ENCODE results near the gene HDGFL1. TPM values are rescaled to one million over a fixed set of nuclear protein-coding genes. Genes with fewer than 3 reads are reported as not detected.

Gene HDGFL1
- total and polyA plus RNA-seq, 2 experiments from 2014 or later: not detected

GRCh38 chr6:22568854-22569253 lies 512 bp upstream of the HDGFL1 start:
- no peak overlapping the region for H2AFZ ChIP-seq
- no peak for TF ChIP-seq EZH2phosphoT487 (IDR thresholded peaks at IDR 0.05; ENCODE audit: insufficient read depth, low read depth)
- TF ChIP-seq EZH2 (IDR thresholded peaks at IDR 0.05; ENCODE audit: insufficient read depth, poor library complexity, severe bottlenecking): no peak
- H3K4me1 ChIP-seq (ENCODE audit: insufficient read depth): no peaks in the 10 kb centered on the region
- in situ Hi-C loops (cut with MboI): no loop called here
- H3K79me2 ChIP-seq (ENCODE audit: insufficient read depth): no peaks in the 10 kb centered on the region
- no peaks in the 10 kb centered on the region for H3K36me3 ChIP-seq (ENCODE audit: low read depth)
- H3K9me2 ChIP-seq (ENCODE audit: insufficient read depth): no peaks in the 10 kb centered on the region
- no peak overlapping the region for H3K9ac ChIP-seq
- H3F3A ChIP-seq (ENCODE audit: insufficient read depth): no peaks in the 10 kb centered on the region
- no peak overlapping the region for H3K27ac ChIP-seq
- no peaks in the 10 kb centered on the region for H3K9me3 ChIP-seq (ENCODE audit: low read depth)
- WGBS, 2 experiments (ENCODE audit: low coverage in 1 of 2, low lambda C conversion rate in 2 of 2, missing lambda C conversion rate in 2 of 2): 85% methylated on average over 6 of the region's 6 CpGs
- H3K4me2 ChIP-seq (ENCODE audit: unreplicated experiment): no peak overlapping the region
- no peaks in the 10 kb centered on the region for H3K27me3 ChIP-seq (replicated peaks; ENCODE audit: insufficient read depth)
- DNase-seq: no peak
- no peak overlapping the region for H3K4me3 ChIP-seq
- H4K20me1 ChIP-seq (ENCODE audit: insufficient read depth): no peaks in the 10 kb centered on the region

- no peaks in the 10 kb centered on the region for H3K4me1 ChIP-seq (ENCODE audit: insufficient read depth)
- H3K79me2 ChIP-seq (ENCODE audit: insufficient read depth): no peaks in the 10 kb centered on the region
- no peaks in the 10 kb centered on the region for H3K27me3 ChIP-seq (replicated peaks; ENCODE audit: insufficient read depth)
- 85% methylated on average over 14 to 26 of the region's 26 CpGs for WGBS, 2 experiments (ENCODE audit: low coverage in 1 of 2, low lambda C conversion rate in 2 of 2, missing lambda C conversion rate in 2 of 2)
- H3K4me3 ChIP-seq: no peak overlapping the region
- H3K9me3 ChIP-seq (ENCODE audit: low read depth): no peaks in the 10 kb centered on the region
- H3K36me3 ChIP-seq (ENCODE audit: low read depth): no peaks in the 10 kb centered on the region
- no peak overlapping the region for H3K27ac ChIP-seq
- H3K9me2 ChIP-seq (ENCODE audit: insufficient read depth): no peaks in the 10 kb centered on the region
- H3K4me2 ChIP-seq (ENCODE audit: unreplicated experiment): no peak overlapping the region
- no peak overlapping the region for H3K9ac ChIP-seq
- no peaks in the 10 kb centered on the region for H4K20me1 ChIP-seq (ENCODE audit: insufficient read depth)
- in situ Hi-C loops (cut with MboI): no loop called here
- H3F3A ChIP-seq (ENCODE audit: insufficient read depth): no peaks in the 10 kb centered on the region
- no peak overlapping the region for H2AFZ ChIP-seq
- no peak for TF ChIP-seq EZH2 (IDR thresholded peaks at IDR 0.05; ENCODE audit: insufficient read depth, poor library complexity, severe bottlenecking)
- TF ChIP-seq EZH2phosphoT487 (IDR thresholded peaks at IDR 0.05; ENCODE audit: insufficient read depth, low read depth): no peak
- DNase-seq: no peak
Observed at GRCh38 chr6:22570185-22570551, 802 bp downstream of the HDGFL1 start.

DNA sequence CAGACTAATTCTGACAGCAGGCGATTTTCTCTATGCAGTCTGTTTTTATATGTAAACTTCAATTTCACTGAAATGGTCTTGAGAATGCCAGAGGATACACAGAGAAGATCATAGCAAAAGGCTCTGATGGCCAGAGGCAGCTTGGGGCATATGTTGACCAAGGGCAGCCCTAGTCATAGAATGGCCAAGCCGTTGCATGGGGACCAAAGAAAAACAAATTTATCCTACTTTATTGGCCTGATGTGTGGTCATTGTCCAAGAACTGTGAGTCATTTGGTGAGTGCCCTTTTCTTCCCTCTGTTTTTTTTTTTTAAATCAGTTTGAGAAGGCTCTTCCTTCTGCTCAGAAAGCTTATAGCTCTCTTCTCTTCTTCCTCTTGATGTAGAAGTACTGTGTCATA lies 5.8 kb downstream of the HDGFL1 start:
- Histone ChIP-seq H3K79me2 (ENCODE audit: insufficient read depth) (no peaks in the 10 kb centered on the region), H3K27me3 (replicated peaks; ENCODE audit: insufficient read depth) (no peaks in the 10 kb centered on the region), H3K4me2 (ENCODE audit: unreplicated experiment) (no peak overlapping the region), H3K27ac (no peak overlapping the region), H3F3A (ENCODE audit: insufficient read depth) (no peaks in the 10 kb centered on the region), H3K36me3 (ENCODE audit: low read depth) (no peaks in the 10 kb centered on the region), H4K20me1 (ENCODE audit: insufficient read depth) (no peaks in the 10 kb centered on the region), H3K4me1 (ENCODE audit: insufficient read depth) (no peaks in the 10 kb centered on the region), H3K9me2 (ENCODE audit: insufficient read depth) (no peaks in the 10 kb centered on the region), H2AFZ (no peak overlapping the region), H3K9me3 (ENCODE audit: low read depth) (no peaks in the 10 kb centered on the region), H3K9ac (no peak overlapping the region), H3K4me3 (no peak overlapping the region)
- in situ Hi-C loops (cut with MboI): no loop called here
- TF ChIP-seq EZH2 (IDR thresholded peaks at IDR 0.05; ENCODE audit: insufficient read depth, poor library complexity, severe bottlenecking): no peak
- TF ChIP-seq EZH2phosphoT487 (IDR thresholded peaks at IDR 0.05; ENCODE audit: insufficient read depth, low read depth): no peak
- WGBS, 2 experiments (ENCODE audit: low coverage in 1 of 2, low lambda C conversion rate in 2 of 2, missing lambda C conversion rate in 2 of 2): 47 to 52% methylated on average over 2 of the region's 2 CpGs
- no peak for DNase-seq

GRCh38 chr6:22579439-22579838 lies 10.1 kb downstream of the HDGFL1 start:
- Histone ChIP-seq H3K4me1 (ENCODE audit: insufficient read depth) (no peaks in the 10 kb centered on the region), H2AFZ (no peak overlapping the region), H3K9ac (no peak overlapping the region), H3K27ac (no peak overlapping the region), H3K36me3 (ENCODE audit: low read depth) (no peaks in the 10 kb centered on the region), H3K79me2 (ENCODE audit: insufficient read depth) (no peaks in the 10 kb centered on the region), H4K20me1 (ENCODE audit: insufficient read depth) (no peaks in the 10 kb centered on the region), H3F3A (ENCODE audit: insufficient read depth) (no peaks in the 10 kb centered on the region), H3K4me2 (ENCODE audit: unreplicated experiment) (no peak overlapping the region), H3K27me3 (replicated peaks; ENCODE audit: insufficient read depth) (no peaks in the 10 kb centered on the region), H3K9me2 (ENCODE audit: insufficient read depth) (no peaks in the 10 kb centered on the region), H3K4me3 (no peak overlapping the region), H3K9me3 (ENCODE audit: low read depth) (no peaks in the 10 kb centered on the region)
- WGBS, 2 experiments (ENCODE audit: low coverage in 1 of 2, low lambda C conversion rate in 2 of 2, missing lambda C conversion rate in 2 of 2): 60 to 65% methylated on average over 5 of the region's 5 CpGs
- in situ Hi-C loops (cut with MboI): no loop called here
- no peak for DNase-seq
- TF ChIP-seq EZH2phosphoT487 (IDR thresholded peaks at IDR 0.05; ENCODE audit: insufficient read depth, low read depth): no peak
- no peak for TF ChIP-seq EZH2 (IDR thresholded peaks at IDR 0.05; ENCODE audit: insufficient read depth, poor library complexity, severe bottlenecking)

DNA sequence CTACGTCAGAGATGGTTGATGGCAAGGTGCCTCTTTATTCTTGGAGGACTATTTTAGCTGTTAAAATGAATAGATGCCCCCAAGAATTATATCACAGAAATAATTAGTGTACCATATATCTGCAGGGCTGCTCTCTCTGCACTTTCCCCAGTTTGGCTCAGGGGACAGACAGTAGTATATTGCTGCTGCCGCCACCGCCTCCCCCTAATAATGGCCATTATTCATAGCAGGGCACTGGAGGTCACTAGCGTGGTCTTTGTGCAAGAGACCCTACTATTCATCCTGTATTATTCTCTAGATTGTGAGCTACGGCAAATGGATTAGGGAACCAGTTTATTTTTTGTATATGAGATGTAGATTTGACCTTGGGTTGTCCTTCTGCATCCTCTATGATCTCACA lies 11.0 kb downstream of the HDGFL1 start:
- no peak for TF ChIP-seq EZH2 (IDR thresholded peaks at IDR 0.05; ENCODE audit: insufficient read depth, poor library complexity, severe bottlenecking)
- no peak for TF ChIP-seq EZH2phosphoT487 (IDR thresholded peaks at IDR 0.05; ENCODE audit: insufficient read depth, low read depth)
- no peaks in the 10 kb centered on the region for H3K9me3 ChIP-seq (ENCODE audit: low read depth)
- no peaks in the 10 kb centered on the region for H4K20me1 ChIP-seq (ENCODE audit: insufficient read depth)
- no peak overlapping the region for H3K9ac ChIP-seq
- no peaks in the 10 kb centered on the region for H3K9me2 ChIP-seq (ENCODE audit: insufficient read depth)
- no peaks in the 10 kb centered on the region for H3K79me2 ChIP-seq (ENCODE audit: insufficient read depth)
- H3K36me3 ChIP-seq (ENCODE audit: low read depth): no peaks in the 10 kb centered on the region
- no peak overlapping the region for H3K4me2 ChIP-seq (ENCODE audit: unreplicated experiment)
- 46 to 47% methylated on average over 5 of the region's 5 CpGs for WGBS, 2 experiments (ENCODE audit: low coverage in 1 of 2, low lambda C conversion rate in 2 of 2, missing lambda C conversion rate in 2 of 2)
- H3K4me3 ChIP-seq: no peak overlapping the region
- H3F3A ChIP-seq (ENCODE audit: insufficient read depth): no peaks in the 10 kb centered on the region
- H3K4me1 ChIP-seq (ENCODE audit: insufficient read depth): no peaks in the 10 kb centered on the region
- no peak overlapping the region for H3K27ac ChIP-seq
- no peak for DNase-seq
- in situ Hi-C loops (cut with MboI): no loop called here
- H3K27me3 ChIP-seq (replicated peaks; ENCODE audit: insufficient read depth): no peaks in the 10 kb centered on the region
- no peak overlapping the region for H2AFZ ChIP-seq
